ENCODE results near the gene MAEL.

The MAEL gene

DNA sequence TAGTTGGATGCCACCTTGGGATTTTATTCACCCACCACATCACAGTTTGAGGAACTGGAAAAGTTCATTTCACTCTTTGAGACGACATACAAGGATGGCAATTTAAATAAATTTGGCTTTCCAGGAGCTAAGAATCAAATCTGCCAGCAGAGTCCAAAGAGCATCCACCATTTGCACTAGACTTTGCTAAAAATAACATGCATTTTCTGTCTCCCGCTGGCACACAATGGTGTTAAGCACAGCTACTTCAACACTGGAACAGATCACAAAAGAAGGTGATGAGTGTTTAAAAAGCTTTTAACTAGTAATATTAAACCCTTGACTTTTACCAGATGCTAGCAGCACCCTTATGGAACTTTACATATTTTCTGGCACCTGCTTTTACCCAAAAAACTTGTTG lies 44.6 kb downstream of the MAEL start:
- no peaks in the 10 kb centered on the region for H3K4me1 ChIP-seq
- H3K4me3 ChIP-seq (ENCODE audit: low read depth, low read length) = no peak overlapping the region
- TF ChIP-seq, protein P1, sequence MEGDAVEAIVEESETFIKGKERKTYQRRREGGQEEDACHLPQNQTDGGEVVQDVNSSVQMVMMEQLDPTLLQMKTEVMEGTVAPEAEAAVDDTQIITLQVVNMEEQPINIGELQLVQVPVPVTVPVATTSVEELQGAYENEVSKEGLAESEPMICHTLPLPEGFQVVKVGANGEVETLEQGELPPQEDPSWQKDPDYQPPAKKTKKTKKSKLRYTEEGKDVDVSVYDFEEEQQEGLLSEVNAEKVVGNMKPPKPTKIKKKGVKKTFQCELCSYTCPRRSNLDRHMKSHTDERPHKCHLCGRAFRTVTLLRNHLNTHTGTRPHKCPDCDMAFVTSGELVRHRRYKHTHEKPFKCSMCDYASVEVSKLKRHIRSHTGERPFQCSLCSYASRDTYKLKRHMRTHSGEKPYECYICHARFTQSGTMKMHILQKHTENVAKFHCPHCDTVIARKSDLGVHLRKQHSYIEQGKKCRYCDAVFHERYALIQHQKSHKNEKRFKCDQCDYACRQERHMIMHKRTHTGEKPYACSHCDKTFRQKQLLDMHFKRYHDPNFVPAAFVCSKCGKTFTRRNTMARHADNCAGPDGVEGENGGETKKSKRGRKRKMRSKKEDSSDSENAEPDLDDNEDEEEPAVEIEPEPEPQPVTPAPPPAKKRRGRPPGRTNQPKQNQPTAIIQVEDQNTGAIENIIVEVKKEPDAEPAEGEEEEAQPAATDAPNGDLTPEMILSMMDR (IDR thresholded peaks at IDR 0.05; ENCODE audit: low read depth, low read length) = no peak
- H3K9me3 ChIP-seq = no peaks in the 10 kb centered on the region
- H3K36me3 ChIP-seq = no peaks in the 10 kb centered on the region
- peaks cover 18% of the 10 kb centered on the region for H3K27me3 ChIP-seq
- no peak for DNase-seq

GRCh38 chr1:167043752-167044488 lies 54.8 kb downstream of the MAEL start:
- no peaks in the 10 kb centered on the region for H3K36me3 ChIP-seq
- no peaks in the 10 kb centered on the region for H3K4me1 ChIP-seq
- H3K27me3 ChIP-seq = peaks cover 18% of the 10 kb centered on the region
- TF ChIP-seq, protein P1 (IDR thresholded peaks at IDR 0.05; ENCODE audit: low read depth, low read length) = no peak
- no peaks in the 10 kb centered on the region for H3K9me3 ChIP-seq
- H3K4me3 ChIP-seq (ENCODE audit: low read depth, low read length) = peak overlapping the region; percentile 48
- peak; percentile 69 for DNase-seq

DNA sequence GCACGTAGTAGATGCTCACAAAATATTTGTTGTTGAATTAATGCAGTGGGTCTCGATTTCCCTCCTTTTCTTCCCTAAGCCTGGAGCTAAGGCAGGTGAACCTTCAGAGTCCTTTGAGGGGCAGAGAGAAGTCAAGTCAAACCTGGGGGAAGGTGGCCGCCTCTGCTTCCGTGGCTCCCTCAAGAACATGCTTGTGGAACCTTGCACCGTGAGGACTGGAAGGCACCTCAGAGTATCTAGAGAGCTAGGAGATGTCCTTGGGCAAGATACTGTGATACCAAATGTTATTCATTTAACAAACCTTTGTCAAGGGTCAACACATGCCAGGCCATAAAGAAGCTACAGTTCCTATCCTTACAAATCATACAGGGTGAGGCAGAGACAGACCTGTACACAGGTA lies 62.8 kb downstream of the MAEL start:
- DNase-seq = no peak
- Histone ChIP-seq H3K4me1 (no peaks in the 10 kb centered on the region), H3K27me3 (no peaks in the 10 kb centered on the region; the same call in 1 of the 2 replicates), H3K4me3 (ENCODE audit: low read depth, low read length) (no peak overlapping the region), H3K9me3 (no peaks in the 10 kb centered on the region), H3K36me3 (no peaks in the 10 kb centered on the region)
- TF ChIP-seq, protein P1 (IDR thresholded peaks at IDR 0.05; ENCODE audit: low read depth, low read length) = no peak

DNA sequence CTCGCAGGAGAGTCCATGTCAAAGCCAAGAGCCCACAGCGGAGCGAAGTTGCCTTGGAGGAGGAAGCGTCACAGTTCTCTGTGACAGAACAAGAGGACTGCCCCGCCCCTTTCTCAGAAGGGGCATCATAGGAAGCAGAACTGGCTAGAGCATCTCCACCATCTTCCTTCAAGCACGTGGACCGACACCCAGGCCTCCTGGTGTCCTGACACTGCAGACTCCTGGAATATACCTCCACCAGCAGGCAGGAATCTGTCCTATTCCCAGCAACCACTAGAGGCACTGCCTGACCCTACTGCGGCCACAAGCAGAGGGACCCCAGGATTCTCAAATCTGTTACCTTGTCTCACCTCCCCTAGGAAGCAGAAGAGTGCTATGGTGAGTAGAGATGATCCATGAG lies 63.3 kb downstream of the MAEL start:
- no peaks in the 10 kb centered on the region; the same call in 1 of the 2 replicates for H3K27me3 ChIP-seq
- DNase-seq = peak; percentile 36
- H3K36me3 ChIP-seq = no peaks in the 10 kb centered on the region
- TF ChIP-seq, protein P1 (IDR thresholded peaks at IDR 0.05; ENCODE audit: low read depth, low read length) = peak; percentile 68
- H3K4me3 ChIP-seq (ENCODE audit: low read depth, low read length) = no peak overlapping the region
- H3K4me1 ChIP-seq = no peaks in the 10 kb centered on the region
- H3K9me3 ChIP-seq = no peaks in the 10 kb centered on the region

DNA sequence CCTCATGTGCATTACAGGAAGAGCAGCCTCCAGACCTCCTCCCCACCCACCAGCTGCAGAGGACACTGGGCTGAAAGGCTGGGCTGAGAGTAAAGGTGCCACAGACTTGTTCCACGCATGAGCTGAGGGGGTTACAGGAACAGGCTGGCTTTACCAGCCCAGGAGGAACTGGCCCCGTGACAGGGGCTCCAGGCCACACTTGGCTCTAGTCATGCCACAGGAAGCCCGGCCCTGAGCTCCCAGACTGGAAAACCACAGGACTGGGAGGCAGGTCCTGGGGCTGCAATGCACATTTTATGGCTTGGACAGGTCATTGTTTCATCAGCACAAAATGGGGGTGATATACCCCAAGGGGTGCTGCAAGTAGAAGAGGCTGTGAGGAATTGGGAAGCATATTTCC lies 65.5 kb downstream of the MAEL start:
- DNase-seq = no peak
- TF ChIP-seq, protein P1 (IDR thresholded peaks at IDR 0.05; ENCODE audit: low read depth, low read length) = no peak

GRCh38 chr1:167054946-167055630 lies 66.0 kb downstream of the MAEL start:
- no peaks in the 10 kb centered on the region for H3K27me3 ChIP-seq
- no peaks in the 10 kb centered on the region for H3K36me3 ChIP-seq
- H3K4me1 ChIP-seq = no peaks in the 10 kb centered on the region
- H3K9me3 ChIP-seq = no peaks in the 10 kb centered on the region
- DNase-seq = no peak
- H3K4me3 ChIP-seq (ENCODE audit: low read depth, low read length) = no peak overlapping the region
- TF ChIP-seq, protein P1 (IDR thresholded peaks at IDR 0.05; ENCODE audit: low read depth, low read length) = no peak

More for the DNA sequence above, 65.5 kb downstream of the MAEL start:
- no peaks in the 10 kb centered on the region; the same call in 1 of the 2 replicates for H3K27me3 ChIP-seq
- no peaks in the 10 kb centered on the region for H3K9me3 ChIP-seq
- no peaks in the 10 kb centered on the region for H3K36me3 ChIP-seq
- H3K4me3 ChIP-seq (ENCODE audit: low read depth, low read length) = no peak overlapping the region
- no peaks in the 10 kb centered on the region for H3K4me1 ChIP-seq

All from BE2C (cell line).